HG02678 (cell line): Measurements from ENCODE around the gene RIPOR2.

Experiments used
- ATAC-seq: cut with Tn5 transposase; IDR thresholded peaks from one replicate; pipeline ENCODE4 v1.9.1; 2021; ENCODE audit warnings: mild to moderate bottlenecking, moderate library complexity; ENCODE audit not compliant: unreplicated experiment

The RIPOR2 gene

DNA sequence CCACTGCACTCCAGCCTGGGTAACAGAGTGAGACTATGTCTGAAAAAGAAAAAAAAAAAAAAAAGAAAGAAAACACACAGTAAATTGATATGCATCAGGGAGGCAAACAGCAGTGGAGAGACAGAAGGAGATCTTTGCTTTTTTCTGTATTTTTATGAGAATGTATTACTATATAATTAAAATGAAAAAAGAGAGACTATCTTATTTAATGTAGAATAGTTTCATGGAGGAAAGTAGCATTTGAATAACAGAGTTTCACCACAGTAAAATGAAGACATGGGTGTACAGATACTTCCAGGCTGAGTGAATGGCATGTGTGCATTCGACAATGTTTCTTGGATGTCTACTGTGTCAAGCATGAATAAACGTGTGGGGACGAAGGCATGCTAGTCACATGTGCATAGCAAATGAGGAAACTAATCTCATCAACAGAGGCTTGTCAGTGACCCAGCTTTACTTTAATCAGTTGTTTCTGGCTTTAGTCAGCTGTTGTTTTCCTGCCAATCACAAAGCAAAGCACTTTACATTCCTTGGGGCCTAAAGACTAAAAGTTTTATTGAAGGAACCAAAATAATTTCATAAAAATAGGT lies 81.6 kb downstream of the RIPOR2 start:
- ATAC-seq = no peak

GRCh38 chr6:24851086-24851485 lies 84.7 kb downstream of the RIPOR2 start:
- ATAC-seq = no peak

DNA sequence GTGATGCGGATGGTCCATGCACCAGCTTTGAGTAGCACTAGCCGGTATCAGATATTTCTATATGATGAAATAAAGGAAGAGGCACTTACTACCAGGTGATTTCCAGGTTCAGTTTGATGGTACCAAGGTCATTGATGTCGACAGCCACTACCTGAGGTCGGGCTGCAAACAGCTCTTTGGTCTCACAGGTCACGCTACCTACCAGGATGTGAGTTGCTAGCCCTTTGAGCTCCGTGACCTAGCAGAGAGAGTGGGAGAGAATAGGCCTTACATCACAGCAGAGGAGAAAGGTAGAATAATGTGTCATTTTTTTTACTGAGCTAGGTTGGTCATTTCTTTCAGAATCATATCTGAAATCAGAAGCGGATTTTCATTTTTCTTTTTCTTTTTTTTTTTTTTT lies 86.0 kb downstream of the RIPOR2 start:
- no peak for ATAC-seq

DNA sequence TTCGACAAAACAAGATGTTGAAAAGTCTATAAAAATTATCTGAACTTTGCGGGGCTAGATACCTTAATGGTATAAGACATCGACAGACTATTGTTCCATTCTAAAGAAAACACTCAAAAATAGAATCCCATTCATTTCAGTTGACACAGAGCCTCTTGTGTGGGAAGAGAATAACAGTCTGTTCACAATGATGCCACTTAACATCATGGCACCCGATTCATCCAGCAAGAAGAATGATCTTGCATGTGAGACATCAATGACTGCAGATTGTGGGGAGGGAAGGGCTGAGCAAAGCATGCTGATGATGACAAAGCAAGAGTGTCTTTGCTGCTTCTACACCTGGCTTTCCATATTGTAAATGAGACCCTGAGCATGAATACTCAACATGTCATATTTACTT lies 87.3 kb downstream of the RIPOR2 start:
- ATAC-seq = no peak

GRCh38 chr6:24847402-24847801 lies 88.4 kb downstream of the RIPOR2 start:
- ATAC-seq = no peak

GRCh38 chr6:24845578-24845977 lies 90.2 kb downstream of the RIPOR2 start:
- no peak for ATAC-seq

- no peak for ATAC-seq
These were observed 90.9 kb downstream of the RIPOR2 start for GRCh38 chr6:24844903-24845302.

DNA sequence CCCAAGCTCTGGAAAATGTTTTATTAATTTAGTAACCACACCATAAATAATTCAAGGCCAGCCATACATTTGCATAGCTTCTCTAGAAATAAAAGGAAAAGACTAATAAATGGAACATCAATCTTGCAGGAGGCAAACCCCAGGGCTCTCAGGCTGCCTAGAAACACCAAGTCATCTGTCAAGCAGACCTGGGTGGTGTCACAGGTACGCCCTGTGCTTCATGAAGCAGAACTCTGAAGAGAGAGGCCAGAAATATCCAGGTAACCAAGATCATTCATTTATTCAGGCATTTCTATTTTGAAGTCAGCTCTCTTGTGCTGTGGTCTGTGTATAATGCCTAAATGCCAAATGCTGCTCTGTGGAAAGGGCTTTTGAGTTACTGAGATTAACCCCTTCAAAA lies 91.7 kb downstream of the RIPOR2 start:
- no peak for ATAC-seq

- no peak for ATAC-seq
These were observed 95.6 kb downstream of the RIPOR2 start for GRCh38 chr6:24840187-24840586.

GRCh38 chr6:24838994-24839393 lies 96.8 kb downstream of the RIPOR2 start:
- no peak for ATAC-seq

GRCh38 chr6:24838081-24838480 lies 97.7 kb downstream of the RIPOR2 start:
- no peak for ATAC-seq

DNA sequence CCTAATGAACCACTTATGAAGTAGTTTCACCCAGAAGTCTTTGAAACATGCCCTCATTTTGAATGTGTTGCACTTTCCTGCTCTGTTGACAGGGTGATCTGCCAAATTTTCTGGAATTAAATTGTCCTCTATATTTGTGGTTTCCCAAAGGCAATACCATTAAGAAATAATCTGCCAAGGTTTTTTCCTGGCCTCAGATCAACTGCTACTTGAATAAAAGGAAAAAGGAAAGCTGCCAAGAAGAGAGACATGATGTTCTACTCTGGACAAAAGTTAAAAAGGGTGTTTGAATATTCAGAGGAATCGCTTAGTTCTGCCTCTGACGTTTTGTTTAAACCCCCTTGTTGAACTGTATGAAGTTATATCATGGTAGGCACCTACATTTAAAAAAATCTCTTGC lies 99.7 kb downstream of the RIPOR2 start:
- no peak for ATAC-seq

GRCh38 chr6:24833711-24834386 lies 101.9 kb downstream of the RIPOR2 start:
- ATAC-seq = no peak

- ATAC-seq = no peak
These were observed 103.0 kb downstream of the RIPOR2 start for GRCh38 chr6:24832794-24833193.

- no peak for ATAC-seq
These were observed 103.7 kb downstream of the RIPOR2 start for GRCh38 chr6:24831771-24832716.

GRCh38 chr6:24829657-24830056 lies 106.1 kb downstream of the RIPOR2 start:
- ATAC-seq = no peak

GRCh38 chr6:24827970-24828369 lies 107.8 kb downstream of the RIPOR2 start:
- ATAC-seq = no peak

DNA sequence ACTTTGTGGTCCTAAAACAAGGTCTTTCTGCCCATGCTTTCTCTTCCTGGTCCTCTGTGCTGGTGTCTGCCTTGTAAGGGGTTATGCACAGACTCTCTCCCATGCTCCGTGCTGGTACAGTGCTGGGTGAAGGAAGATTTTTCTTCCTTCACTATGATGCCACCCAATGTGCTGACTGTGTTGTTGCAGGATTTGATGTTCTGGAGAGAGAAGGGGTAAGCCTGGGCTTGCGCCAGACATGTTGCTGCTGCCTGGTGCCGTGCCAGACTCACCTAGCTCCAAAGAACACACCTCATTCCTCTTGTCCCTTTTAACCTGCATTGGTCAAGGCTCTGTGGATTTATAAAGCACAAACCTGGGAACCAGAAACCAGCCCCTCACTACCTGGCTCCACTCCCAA lies 108.6 kb downstream of the RIPOR2 start:
- no peak for ATAC-seq

DNA sequence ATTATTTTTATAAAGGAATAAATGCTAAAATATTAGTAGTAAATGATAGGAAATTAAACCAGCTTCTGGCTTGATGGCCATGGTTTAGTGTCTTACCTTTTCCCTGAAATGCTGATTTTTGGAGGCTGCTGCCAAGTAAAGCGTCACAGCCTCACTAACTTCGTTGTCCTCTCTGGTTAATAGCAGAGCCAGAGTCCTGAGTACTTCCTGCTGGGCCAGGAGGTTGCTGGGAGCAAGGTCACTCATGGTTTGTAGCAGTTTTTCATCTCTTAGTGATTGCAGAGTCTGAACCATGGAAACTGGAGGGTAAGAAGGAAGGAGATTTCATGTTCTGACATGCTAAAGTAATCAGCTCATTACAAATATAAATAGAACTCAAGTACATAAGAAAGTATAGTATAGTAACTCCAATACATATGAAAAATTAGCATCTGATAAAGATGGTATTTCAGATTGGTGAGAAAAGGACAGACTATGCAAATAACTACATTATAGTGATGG lies 110.6 kb downstream of the RIPOR2 start:
- no peak for ATAC-seq

- no peak for ATAC-seq
These were observed 111.4 kb downstream of the RIPOR2 start for GRCh38 chr6:24824142-24824938.

GRCh38 chr6:24823185-24823584 lies 112.6 kb downstream of the RIPOR2 start:
- no peak for ATAC-seq
